Loucy (cell line): ENCODE measurements around the gene MAN2C1.
"Not testable (repeated sequence)": the region's sequence is repeated elsewhere in the genome, so short reads cannot be mapped to it uniquely, and the experiment has no call there.

Experiments
- H2AFZ ChIP-seq: fragments of 200-600 bp; sonication (generic); 2 replicates; pipeline ENCODE4 v1.6.0; 2016; ENCODE audit warnings: antibody characterized with exemption, mild to moderate bottlenecking, low read length, moderate library complexity
- H3F3A ChIP-seq: fragments of 200-600 bp; 2 replicates; pipeline ENCODE4 v1.6.0; 2016; ENCODE audit warnings: antibody characterized with exemption, low read depth, mild to moderate bottlenecking
- H3K27me3 ChIP-seq: fragments of 200-600 bp; sonication (generic); 2 replicates; pipeline ENCODE4 v1.6.1; 2014; ENCODE audit warnings: low read length, mild to moderate bottlenecking; ENCODE audit not compliant: insufficient read depth, poor library complexity, severe bottlenecking
- H3K36me3 ChIP-seq: fragments of 200-600 bp; sonication (generic); 2 replicates; pipeline ENCODE4 v1.6.1; 2016; ENCODE audit warnings: low read length; ENCODE audit not compliant: insufficient read depth
- H3K4me1 ChIP-seq: fragments of 200-600 bp; sonication (generic); 2 replicates; pipeline ENCODE4 v1.5.1; 2014; ENCODE audit warnings: low read length, mild to moderate bottlenecking; ENCODE audit not compliant: insufficient read depth, poor library complexity, severe bottlenecking
- H3K4me2 ChIP-seq: fragments of 200-600 bp; sonication (generic); 2 replicates; pipeline ENCODE4 v1.6.0; 2014; ENCODE audit warnings: antibody characterized with exemption, low read length, low read depth, mild to moderate bottlenecking; ENCODE audit not compliant: poor library complexity, severe bottlenecking
- H3K4me3 ChIP-seq: fragments of 200-600 bp; sonication (generic); 2 replicates; pipeline ENCODE4 v1.5.1; 2014; ENCODE audit warnings: low read length, mild to moderate bottlenecking, mixed read lengths; ENCODE audit not compliant: poor library complexity, severe bottlenecking
- H3K79me2 ChIP-seq: fragments of 200-600 bp; sonication (generic); 2 replicates; pipeline ENCODE4 v1.6.1; 2014; ENCODE audit warnings: low read length; ENCODE audit not compliant: insufficient read depth
- H3K9ac ChIP-seq: fragments of 200-600 bp; sonication (generic); 2 replicates; pipeline ENCODE4 v1.6.0; 2014; ENCODE audit warnings: mild to moderate bottlenecking, low read depth, low read length, moderate library complexity; ENCODE audit not compliant: poor library complexity, severe bottlenecking
- H3K9me2 ChIP-seq: fragments of 200-600 bp; sonication (generic); replicated peaks from 2 replicates; pipeline ENCODE4 v1.6.1; 2016; ENCODE audit warnings: low read depth, low read length, mixed read lengths
- H3K9me3 ChIP-seq: fragments of 200-600 bp; sonication (generic); 2 replicates; pipeline ENCODE4 v1.6.1; 2014; ENCODE audit warnings: mild to moderate bottlenecking, antibody characterized with exemption, low read length, low read depth; ENCODE audit not compliant: insufficient read depth
- H4K20me1 ChIP-seq: fragments of 200-600 bp; sonication (generic); 2 replicates; pipeline ENCODE4 v1.6.0; 2014; ENCODE audit warnings: antibody characterized with exemption, low read length, mild to moderate bottlenecking; ENCODE audit not compliant: insufficient read depth, poor library complexity, severe bottlenecking
- CTCF ChIP-seq: fragments of 200-600 bp; sonication (generic); conservative IDR thresholded peaks from 2 replicates; pipeline ENCODE4 v1.5.1; 2014; ENCODE audit warnings: mild to moderate bottlenecking, antibody characterized with exemption, low read length
- EZH2phosphoT487 ChIP-seq: fragments of 200-600 bp; IDR thresholded peaks from 2 replicates; pipeline ENCODE4 v1.6.1; 2018; ENCODE audit warnings: antibody characterized with exemption, mild to moderate bottlenecking, moderate library complexity, borderline replicate concordance

Gene MAN2C1

DNA sequence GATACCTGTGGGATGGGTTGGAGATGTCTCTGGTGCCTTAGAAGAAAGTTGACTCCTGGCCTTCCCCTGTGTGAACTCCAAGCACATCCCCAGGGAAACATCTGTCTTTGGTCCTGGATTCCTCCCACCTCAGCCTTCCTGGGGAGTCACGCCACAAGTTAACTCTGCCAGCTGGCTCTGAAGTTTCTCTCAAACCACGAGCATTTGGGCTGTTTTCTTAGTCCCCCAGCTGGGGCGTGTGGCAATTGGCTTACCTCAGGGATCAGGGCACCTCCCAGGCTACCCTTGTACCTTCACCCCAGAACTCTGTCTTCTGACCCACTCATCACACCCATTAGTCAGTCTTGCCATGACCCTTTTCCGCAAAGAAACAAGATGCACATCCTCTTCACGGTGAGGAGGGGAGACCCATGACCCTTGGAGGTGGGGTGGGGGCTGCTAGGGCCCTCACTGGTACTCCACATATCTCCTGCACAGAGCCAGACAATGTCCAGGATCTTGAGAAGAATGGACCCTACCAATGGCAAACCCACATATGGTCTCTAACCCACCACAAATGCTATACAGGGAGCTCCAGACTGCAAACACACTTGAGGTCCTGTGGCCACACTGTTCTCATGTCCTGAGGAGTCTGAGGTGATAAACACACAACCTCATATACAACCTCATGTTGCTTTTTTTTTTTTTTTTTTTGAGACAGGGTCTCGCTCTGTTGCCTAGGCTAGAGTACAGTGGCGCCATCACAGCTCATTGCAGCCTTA is 17.6 kb downstream of the MAN2C1 start:
- Histone ChIP-seq H3K9ac (peak overlapping the region; percentile 63), H3K4me1 (peaks cover 28% of the 10 kb centered on the region), H3K27me3 (no peaks in the 10 kb centered on the region), H2AFZ (no peak overlapping the region), H3K79me2 (no peaks in the 10 kb centered on the region), H3K36me3 (no peaks in the 10 kb centered on the region), H3F3A (no peaks in the 10 kb centered on the region; the same call in 1 of the 2 replicates), H4K20me1 (no peaks in the 10 kb centered on the region), H3K9me2 (no peaks in the 10 kb centered on the region), H3K4me3 (peak overlapping the region; percentile 49), H3K4me2 (peak overlapping the region; percentile 75), H3K9me3 (peaks cover 16% of the 10 kb centered on the region; the same call in 1 of the 2 replicates)
- TF ChIP-seq CTCF (no peak), EZH2phosphoT487 (no peak)

GRCh38 chr15:75349851-75350588 is 18.4 kb downstream of the MAN2C1 start:
- H3K4me1 ChIP-seq: peaks cover 28% of the 10 kb centered on the region
- H3K9me2 ChIP-seq: no peaks in the 10 kb centered on the region
- no peaks in the 10 kb centered on the region for H3K79me2 ChIP-seq
- H3K4me2 ChIP-seq: peak overlapping the region; percentile 75
- no peaks in the 10 kb centered on the region for H4K20me1 ChIP-seq
- peaks cover 16% of the 10 kb centered on the region; the same call in 1 of the 2 replicates for H3K9me3 ChIP-seq
- H3K4me3 ChIP-seq: peak overlapping the region; percentile 49
- peak overlapping the region; percentile 63 for H3K9ac ChIP-seq
- H3K27me3 ChIP-seq: no peaks in the 10 kb centered on the region
- TF ChIP-seq CTCF (no peak), EZH2phosphoT487 (no peak)
- no peak overlapping the region for H2AFZ ChIP-seq
- no peaks in the 10 kb centered on the region for H3K36me3 ChIP-seq
- H3F3A ChIP-seq: no peaks in the 10 kb centered on the region; the same call in 1 of the 2 replicates

DNA sequence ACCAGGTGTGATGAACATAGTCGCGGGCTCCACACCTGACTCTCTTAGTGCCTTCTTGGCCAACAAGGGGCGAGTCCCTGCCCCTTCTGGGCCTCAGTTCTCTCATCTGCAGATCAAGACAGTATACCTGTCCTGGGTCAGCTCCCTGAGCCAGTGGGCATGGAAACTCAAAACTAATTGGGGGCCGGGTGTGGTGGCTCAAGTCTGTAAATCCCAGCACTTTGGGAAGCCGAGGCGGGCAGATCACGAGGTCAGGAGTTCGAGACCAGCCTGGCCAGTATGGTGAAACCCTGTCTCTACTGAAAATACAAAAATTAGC is 19.1 kb downstream of the MAN2C1 start:
- peaks cover 16% of the 10 kb centered on the region; the same call in 1 of the 2 replicates for H3K9me3 ChIP-seq
- not testable (repeated sequence) for H3F3A ChIP-seq, H3K9ac ChIP-seq, H2AFZ ChIP-seq, H3K36me3 ChIP-seq, H3K9me2 ChIP-seq, H3K27me3 ChIP-seq, H4K20me1 ChIP-seq, H3K79me2 ChIP-seq
- H3K4me3 ChIP-seq: peak overlapping the region; percentile 9
- peaks cover 28% of the 10 kb centered on the region for H3K4me1 ChIP-seq
- H3K4me2 ChIP-seq: peak overlapping the region; percentile 40
